Superior temporal gyrus (tissue), 1 donor: Measurements from ENCODE around the gene PROCR.
"Not testable (repeated sequence)": the region's sequence is repeated elsewhere in the genome, so short reads cannot be mapped to it uniquely, and the experiment has no call there.

Experiments used
- DNase-seq: peaks from one replicate; pipeline ENCODE4 v3.0.0-alpha.2; 2016; ENCODE audit errors: extremely low spot score

Gene PROCR

DNA sequence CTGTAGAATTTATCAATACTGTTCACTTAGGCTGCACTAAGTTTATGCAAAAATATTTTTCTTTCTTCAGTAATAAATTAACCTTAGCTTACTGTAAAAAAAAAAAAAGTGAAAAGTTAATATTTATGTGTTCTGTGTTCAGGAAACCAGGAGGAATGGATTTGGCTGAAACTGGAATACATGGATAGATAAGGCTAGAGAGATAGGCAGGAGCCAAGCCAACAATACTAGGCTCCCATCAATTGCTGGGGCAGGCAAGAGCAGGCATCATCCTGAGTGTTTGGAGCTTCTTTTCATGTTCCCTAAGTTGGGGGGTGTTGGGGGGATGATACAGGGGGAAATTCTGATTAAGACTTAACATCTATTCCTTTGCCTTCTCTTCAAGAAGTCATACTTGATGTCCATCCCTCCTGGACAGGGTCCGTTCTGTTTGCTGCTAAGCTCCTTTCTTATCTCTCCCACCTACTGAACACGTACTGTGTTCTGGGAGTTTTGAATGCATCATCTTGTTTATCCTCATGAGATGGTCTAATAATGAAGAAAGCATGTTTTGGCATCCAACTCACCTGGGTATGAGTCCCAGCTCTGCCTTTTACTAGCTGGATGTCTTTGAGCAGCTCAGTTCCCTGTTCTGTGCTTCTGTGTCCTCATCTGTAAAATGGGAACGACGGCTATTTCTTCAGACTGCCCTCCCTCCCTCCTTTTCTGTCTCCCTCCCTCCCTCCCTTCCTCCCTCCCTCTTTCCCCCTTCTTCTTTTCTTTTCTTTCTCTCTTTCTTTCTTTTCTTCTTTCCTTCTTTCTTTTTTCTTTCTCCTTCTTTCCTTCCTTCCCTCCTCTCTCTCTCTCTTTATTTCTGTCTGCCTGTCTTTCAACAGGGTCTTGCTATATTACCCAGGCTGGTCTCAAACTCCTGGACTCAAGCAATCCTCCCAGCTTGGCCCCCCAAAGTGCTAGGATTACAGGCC, 6.4 kb upstream of the PROCR start:
- DNase-seq, result no peak

DNA sequence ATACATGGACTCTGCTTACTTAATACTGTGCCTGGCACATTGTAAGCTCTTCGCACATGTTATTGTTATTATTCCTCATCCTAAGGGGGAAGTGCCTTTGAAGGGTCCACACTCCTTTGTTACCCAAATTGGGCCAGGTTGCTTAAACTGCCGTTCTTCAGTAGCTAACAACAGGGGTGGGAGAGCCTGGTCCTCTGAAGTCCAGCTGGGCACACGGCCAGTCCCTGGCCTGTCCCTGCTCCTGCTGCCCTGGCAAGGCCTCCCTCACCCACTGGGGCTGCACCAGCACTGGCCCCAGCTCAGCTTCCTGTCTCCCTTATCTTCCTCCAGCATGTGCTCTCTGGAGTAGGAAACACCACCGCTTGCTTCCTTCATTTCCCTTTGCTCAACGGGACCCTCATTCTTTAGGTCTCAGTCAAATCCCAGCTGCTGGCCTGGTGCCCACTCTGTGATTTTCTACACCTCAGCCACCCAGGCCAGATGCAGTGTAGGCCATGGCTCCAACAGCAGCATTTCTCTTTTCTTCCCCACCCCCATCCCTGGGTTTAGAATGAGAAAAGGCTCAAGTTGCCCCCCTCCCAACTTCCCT, 5.5 kb upstream of the PROCR start:
- DNase-seq, result no peak

- DNase-seq, result no peak
These were observed 4.1 kb upstream of the PROCR start for GRCh38 chr20:35167787-35168186.

DNA sequence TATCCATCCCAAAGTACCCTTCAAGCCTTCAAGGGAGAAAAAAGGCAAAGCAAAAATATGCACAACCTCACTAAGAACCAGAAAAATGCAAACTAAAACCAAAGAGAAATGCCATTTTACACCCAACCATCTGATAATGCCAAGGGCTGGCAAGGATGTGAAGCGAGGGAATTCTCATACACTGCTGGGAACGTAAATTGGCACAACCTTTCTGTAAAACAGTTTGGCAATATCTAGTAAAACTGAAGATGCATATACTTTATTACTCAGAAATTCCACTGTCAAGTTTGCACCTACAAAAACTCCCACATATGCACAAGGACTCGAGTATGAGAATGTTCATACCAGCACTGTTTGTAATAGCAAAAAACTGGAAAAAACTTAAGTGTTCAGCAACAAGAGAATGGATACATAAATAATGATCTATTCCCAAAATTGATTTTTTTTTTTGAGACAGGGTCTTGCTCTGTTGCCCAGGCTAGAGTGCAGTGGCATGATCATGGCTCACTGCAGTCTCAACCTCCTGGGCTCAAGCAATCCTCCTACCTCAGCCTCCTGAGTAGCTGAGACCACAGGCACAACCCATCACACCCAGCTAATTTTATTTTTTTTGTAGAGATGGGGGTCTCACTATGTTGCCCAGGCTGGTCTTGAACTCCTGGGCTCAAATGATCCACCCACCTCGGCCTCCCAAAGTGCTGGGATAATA, 3.0 kb upstream of the PROCR start:
- not testable (repeated sequence) for DNase-seq

DNA sequence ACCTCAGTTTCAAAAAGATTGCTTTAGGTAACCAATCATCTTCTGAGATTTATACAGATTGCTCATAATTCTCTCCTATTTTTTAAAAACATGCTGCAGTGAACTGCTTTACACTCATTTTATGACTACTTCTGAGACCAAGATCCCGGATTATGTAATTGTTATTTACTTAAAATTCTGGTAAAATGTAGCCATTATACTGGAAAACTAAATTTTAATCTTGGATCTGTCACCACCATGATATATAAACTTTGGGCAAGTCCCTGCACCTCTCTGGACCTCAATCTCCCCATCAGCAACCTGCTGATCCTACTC, 477 bp upstream of the PROCR start:
- no peak for DNase-seq

DNA sequence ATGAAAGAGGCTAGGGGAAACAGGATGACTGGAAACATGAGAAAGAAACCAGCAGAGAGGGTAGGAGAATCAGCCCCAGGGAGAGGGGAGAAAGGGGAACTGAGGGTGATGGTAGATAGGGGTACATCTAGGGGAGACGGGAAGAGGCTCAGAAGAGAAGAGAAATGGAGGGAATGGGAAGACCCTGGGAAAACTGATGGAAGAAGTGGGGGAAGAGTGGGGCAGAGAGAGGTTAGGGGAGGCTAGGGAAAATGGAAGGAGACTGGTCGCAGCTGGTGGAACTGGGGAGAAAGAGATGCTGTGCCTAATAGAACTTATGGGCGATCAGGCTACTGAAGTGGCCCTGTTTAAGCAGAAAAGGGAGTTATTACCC, 548 bp downstream of the PROCR start:
- no peak for DNase-seq

DNA sequence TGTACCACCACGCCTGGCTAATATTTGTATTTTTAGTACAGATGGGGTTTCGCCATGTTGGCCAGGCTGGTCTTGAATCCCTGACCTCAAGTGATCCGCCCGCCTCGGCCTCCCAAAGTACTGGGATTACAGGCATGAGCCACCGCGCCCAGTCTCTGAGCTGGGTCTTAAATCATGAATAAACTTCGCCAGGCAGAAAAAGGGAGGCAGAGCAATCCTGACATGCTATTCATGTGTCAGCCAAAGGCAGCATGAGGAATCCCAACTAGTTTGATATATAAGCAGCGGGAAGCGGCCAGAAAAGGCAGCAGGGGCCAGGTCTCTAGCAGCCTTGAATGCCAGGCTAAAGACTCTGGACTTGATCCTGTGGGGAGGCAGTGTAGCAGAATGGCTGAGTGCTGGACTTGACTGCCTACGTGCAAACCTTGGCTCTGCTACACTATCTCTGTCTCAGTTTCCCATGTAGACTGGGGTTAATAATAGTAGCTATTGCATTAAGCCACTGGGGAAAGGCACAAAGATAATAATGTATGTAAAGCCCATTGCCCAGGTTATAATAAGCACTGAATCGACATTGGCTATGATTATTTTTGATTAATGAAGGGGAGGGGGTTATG, 1.8 kb downstream of the PROCR start:
- no peak for DNase-seq

DNA sequence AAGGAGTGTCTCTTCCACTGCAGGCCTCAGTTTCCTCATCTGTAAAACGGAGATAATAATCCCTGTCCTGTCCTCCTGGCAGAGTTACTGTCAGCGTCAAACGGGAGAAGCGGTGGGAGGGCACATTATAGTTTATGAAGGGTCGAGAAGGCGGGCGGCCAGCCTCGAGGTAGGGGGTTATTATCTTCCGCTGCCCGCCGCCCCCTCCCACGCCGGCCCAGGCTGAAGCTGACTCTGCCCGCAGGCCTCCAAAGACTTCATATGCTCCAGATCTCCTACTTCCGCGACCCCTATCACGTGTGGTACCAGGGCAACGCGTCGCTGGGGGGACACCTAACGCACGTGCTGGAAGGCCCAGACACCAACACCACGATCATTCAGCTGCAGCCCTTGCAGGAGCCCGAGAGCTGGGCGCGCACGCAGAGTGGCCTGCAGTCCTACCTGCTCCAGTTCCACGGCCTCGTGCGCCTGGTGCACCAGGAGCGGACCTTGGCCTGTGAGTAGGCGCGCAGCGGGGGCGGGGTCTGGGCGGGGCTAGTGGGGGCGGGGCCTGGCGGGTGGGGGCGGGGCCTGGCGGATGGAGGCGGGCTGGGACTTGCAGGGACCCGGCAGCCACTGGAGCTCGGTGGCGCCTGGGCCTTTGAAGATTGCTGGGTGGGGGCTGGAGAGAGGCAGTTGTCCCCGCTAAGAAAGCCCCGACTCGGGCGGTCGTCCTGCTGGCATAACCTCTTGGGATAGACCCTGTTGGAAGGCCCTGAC, 2.8 kb downstream of the PROCR start:
- no peak for DNase-seq

- no peak for DNase-seq
These were observed 4.3 kb downstream of the PROCR start for GRCh38 chr20:35176132-35176531.

- DNase-seq, result no peak
These were observed 7.7 kb downstream of the PROCR start for GRCh38 chr20:35179292-35180212.

DNA sequence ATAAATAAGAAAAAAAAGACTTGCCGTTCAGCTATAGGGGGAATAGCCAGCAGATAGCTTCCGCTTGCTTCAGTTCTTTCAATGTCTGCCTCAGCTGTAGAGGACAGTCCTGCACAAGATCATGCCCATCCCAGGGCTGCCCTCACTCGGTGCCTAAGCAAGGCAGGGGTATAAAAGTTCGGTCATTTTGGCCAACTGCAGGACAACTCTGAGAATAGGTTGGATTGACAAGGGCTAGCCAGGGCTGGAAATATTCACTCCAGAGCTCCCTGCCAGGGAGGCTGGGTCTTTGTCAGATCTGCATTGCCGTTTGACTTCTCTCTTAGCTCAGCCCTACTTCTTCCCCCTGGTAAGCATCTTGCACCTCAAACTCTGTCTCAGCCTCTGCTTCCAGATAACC, 8.4 kb downstream of the PROCR start:
- no peak for DNase-seq

DNA sequence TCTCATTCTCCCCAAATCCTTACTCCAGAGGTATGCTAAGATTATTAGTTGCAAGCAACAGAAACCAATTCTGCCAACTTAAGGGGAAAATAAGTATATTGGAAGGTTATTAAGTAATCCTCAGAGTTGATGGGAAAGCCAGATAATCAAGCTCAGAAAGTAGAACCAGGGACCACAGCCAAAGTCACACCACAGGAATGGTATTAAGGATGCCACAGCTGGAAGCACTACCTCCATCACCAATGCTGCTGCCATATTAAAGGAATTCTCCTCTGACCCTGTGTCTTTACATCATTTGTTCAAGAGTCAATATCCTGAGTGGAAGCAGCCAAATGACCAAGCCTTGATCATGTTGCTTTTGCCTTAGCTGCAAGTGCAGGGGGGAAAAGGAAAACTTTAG, 9.9 kb downstream of the PROCR start:
- no peak for DNase-seq

GRCh38 chr20:35186691-35187289, 14.9 kb downstream of the PROCR start:
- not testable (repeated sequence) for DNase-seq

DNA sequence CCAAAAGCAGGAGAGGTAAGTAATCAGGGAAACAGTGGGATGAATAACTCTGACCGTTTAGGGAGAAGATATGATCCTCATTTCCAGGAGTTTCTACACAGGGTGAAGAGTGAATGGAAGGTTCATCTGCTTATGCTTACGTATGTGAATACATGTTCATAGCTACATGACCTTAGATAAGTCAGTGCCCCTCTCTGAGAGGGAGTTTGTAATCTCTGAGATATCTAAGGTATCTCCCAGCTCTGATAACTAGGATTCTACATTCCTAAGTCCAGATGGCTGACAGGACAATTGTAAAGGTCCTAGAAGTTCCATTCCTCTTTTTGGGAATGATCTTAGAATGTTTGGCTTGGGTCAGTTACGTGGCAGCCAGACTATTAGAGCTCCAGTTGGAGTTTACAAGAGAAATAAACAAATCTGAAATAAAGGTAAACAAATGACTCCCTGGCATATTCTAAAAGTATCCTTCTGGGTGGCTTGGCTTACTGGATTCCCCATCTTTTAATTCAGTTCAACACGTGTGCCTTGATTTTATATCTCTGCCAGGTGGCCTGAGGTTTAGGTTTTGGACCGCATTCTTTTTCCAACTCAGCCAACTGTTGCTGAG, 15.8 kb downstream of the PROCR start:
- no peak for DNase-seq

DNA sequence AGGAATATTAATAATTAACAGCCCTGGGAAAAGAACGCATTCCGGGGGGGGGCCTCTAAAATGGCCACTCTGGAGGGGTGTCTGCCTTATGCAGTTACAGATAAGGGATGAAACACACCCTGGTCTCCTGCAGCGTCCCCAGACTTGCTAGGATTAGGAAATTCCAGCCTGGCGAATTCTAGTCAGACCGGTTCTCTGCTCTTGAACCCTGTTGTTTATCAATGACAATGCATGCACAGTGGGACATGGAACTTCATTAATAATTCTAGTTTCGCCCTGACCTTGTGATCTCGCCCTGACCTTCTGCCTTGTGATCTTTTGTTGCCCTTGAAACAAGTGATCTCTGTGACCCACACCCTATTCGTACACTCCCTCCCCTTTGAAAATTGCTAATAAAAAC, 17.4 kb downstream of the PROCR start:
- not testable (repeated sequence) for DNase-seq

DNA sequence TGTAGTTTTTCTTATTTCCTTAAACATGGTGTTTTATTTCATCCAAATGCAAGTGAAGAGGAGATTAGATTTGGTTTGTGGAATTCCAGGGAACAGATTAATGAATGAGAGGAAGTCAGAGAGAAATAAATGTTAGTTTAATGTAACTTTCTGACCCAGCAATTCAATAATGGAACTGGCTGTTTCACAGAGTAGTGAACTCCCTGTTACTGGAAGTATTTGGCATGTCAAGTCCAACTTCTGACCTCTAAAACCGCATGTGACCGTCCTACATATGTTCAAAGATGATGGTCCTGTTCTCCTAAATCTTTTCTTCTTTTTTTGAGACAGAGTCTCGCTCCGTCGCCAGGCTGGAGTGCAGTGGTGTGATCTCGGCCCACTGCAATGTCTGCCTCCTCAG, 18.7 kb downstream of the PROCR start:
- no peak for DNase-seq

- no peak for DNase-seq
These were observed 19.7 kb downstream of the PROCR start for GRCh38 chr20:35191419-35192117.

- DNase-seq, result no peak
These were observed 20.4 kb downstream of the PROCR start for GRCh38 chr20:35192118-35192872.
